HepG2 (cell line): ENCODE data around the gene STIP1. TPM values are rescaled to one million over a fixed set of nuclear protein-coding genes. Genes with fewer than 3 reads are reported as not detected.

Experiments
- AHR ChIP-seq: IDR thresholded peaks from 2 replicates; pipeline ENCODE4 v1.6.1; 2018; ENCODE audit warnings: missing genetic modification reagents, missing compliant biosample characterization
- EZH2 ChIP-seq: conservative IDR thresholded peaks from 2 replicates; pipeline ENCODE4 v1.6.1; 2012; ENCODE audit warnings: mild to moderate bottlenecking, low read depth, low read length, moderate library complexity
- MEF2D ChIP-seq: sonication (generic); formaldehyde crosslinking; IDR thresholded peaks from 2 replicates; pipeline ENCODE4 v1.5.1; 2020; ENCODE audit warnings: mild to moderate bottlenecking, missing genetic modification reagents
- MTF2 ChIP-seq: sonication (generic); formaldehyde crosslinking; IDR thresholded peaks from 2 replicates; pipeline ENCODE4 v1.5.0; 2020; ENCODE audit warnings: missing genetic modification reagents, borderline replicate concordance
- NCOR1 ChIP-seq: fragments of 200-600 bp; sonication (generic); IDR thresholded peaks from 2 replicates; pipeline ENCODE4 v1.7.0; 2017; ENCODE audit warnings: antibody characterized with exemption, low read length, borderline replicate concordance
- NR1H2 ChIP-seq: sonication (generic); formaldehyde crosslinking; IDR thresholded peaks from 2 replicates; pipeline ENCODE4 v1.8.1; 2022; ENCODE audit warnings: low read depth, missing genetic modification reagents, borderline replicate concordance
- PITX1 ChIP-seq: sonication (generic); formaldehyde crosslinking; IDR thresholded peaks from 2 replicates; pipeline ENCODE4 v1.5.1; 2020; ENCODE audit warnings: mild to moderate bottlenecking, missing genetic modification reagents
- RBAK ChIP-seq: sonication (generic); formaldehyde crosslinking; IDR thresholded peaks from 2 replicates; pipeline ENCODE4 v1.5.1; 2020; ENCODE audit warnings: mild to moderate bottlenecking, missing genetic modification reagents
- TSC22D2 ChIP-seq: sonication (generic); formaldehyde crosslinking; IDR thresholded peaks from 2 replicates; pipeline ENCODE4 v1.5.1; 2020; ENCODE audit warnings: missing genetic modification reagents, mild to moderate bottlenecking, borderline replicate concordance
- ZNF20 ChIP-seq: sonication (generic); formaldehyde crosslinking; IDR thresholded peaks from 2 replicates; pipeline ENCODE4 v1.4.0; 2020; ENCODE audit warnings: mild to moderate bottlenecking, moderate library complexity, missing genetic modification reagents
- ZNF24 ChIP-seq: fragments of 450-650 bp; IDR thresholded peaks from 2 replicates; pipeline ENCODE4 v1.6.1; 2017; ENCODE audit warnings: antibody characterized with exemption, mild to moderate bottlenecking
- ZNF317 ChIP-seq: sonication (generic); formaldehyde crosslinking; IDR thresholded peaks from 2 replicates; pipeline ENCODE4 v1.5.0; 2020; ENCODE audit warnings: mild to moderate bottlenecking, missing genetic modification reagents
- ZNF44 ChIP-seq: sonication (generic); formaldehyde crosslinking; IDR thresholded peaks from 2 replicates; pipeline ENCODE4 v1.5.1; 2020; ENCODE audit warnings: mild to moderate bottlenecking, missing genetic modification reagents
- ZNF713 ChIP-seq: sonication (generic); formaldehyde crosslinking; IDR thresholded peaks from 2 replicates; pipeline ENCODE4 v1.4.0; 2020; ENCODE audit warnings: mild to moderate bottlenecking, missing genetic modification reagents
- ZNF761 ChIP-seq: sonication (generic); formaldehyde crosslinking; conservative IDR thresholded peaks from 2 replicates; pipeline ENCODE4 v1.4.0; 2020; ENCODE audit warnings: mild to moderate bottlenecking, missing genetic modification reagents
- polyA plus RNA-seq, 8 experiments: library from polyadenylated mRNA; depleted of rRNA in 3 of 8; stranded (reverse) in 7 of 8; unstranded in 1 of 8; fragments of >200 nt; fragmentation: Illumina TruSeq in 4 of 8; extraction: Trizol in 4 of 8; gene quantifications; 2 replicates each; pipeline versions ENCODE4 v1.2.1 to v1.2.3, GENCODE V29; 2011 to 2016; ENCODE audit warnings: low read depth in 4 of 8, missing spikeins in 1 of 8, mixed read lengths in 1 of 8; ENCODE audit not compliant: insufficient read depth in 1 of 8
- total RNA-seq, 5 experiments: library from RNA; depleted of rRNA; stranded (reverse); fragments of >200 nt; fragmentation: Illumina TruSeq; extraction: Trizol; gene quantifications; 2 replicates each; pipeline ENCODE4 v1.2.3, GENCODE V29; 2016; ENCODE audit warnings: low read depth in 1 of 5
- TF ChIP-seq, protein P1 (sequence below): sonication (generic); formaldehyde crosslinking; IDR thresholded peaks from 2 replicates; pipeline ENCODE4 v1.9.0; 2021; ENCODE audit warnings: missing genetic modification reagents, borderline replicate concordance
- TF ChIP-seq, protein P2 (sequence below): sonication (generic); formaldehyde crosslinking; IDR thresholded peaks from 2 replicates; pipeline ENCODE4 v1.4.0; 2020; ENCODE audit warnings: missing genetic modification reagents
- TF ChIP-seq, protein P3 (sequence below): sonication (generic); formaldehyde crosslinking; IDR thresholded peaks from 2 replicates; pipeline ENCODE4 v1.8.0; 2022; ENCODE audit warnings: missing genetic modification reagents, mild to moderate bottlenecking, borderline replicate concordance
- TF ChIP-seq, protein P4 (sequence below): sonication (generic); formaldehyde crosslinking; IDR thresholded peaks from 2 replicates; pipeline ENCODE4 v1.5.0; 2020; ENCODE audit warnings: mild to moderate bottlenecking, missing genetic modification reagents, borderline replicate concordance

STIP1 gene
- total and polyA plus RNA-seq, 2 of the 13 experiments (the other 11 are each of a cell fraction or from before 2014, with no cell fraction given): 81.1 to 217 TPM

DNA sequence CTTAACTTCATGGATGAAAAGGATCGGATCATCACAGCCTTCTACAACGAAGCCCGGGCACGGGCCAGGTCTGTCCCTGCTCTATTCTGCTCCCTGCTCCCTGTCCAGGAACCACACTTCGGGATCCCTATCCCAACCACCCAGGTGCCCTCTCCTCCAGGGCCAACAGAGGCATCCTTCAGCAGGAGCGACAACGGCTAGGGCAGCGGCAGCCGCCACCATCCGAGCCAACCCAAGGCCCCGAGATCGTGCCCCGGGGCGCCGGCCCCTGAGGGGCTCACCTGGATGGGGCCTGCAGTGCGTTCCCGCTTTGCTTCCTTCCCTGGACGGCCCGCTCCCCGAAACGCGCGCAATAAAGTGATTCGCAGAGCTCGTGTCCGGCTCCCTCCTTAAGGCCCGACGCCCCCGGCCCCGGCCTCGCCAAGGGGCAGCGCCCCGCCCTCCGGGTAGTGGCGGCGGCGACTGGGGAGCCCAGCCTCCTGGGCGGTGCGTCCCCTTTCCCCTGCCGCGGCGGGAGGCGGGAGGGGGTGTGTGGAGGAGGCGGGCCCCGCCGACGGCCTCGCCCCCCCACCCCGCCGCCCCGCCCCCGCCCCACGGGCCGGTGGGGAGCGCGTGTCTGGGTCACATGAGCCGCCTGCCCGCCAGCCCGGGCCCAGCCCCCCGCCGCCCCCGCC lies 48.1 kb downstream of the STIP1 start, which contains the start of gene VEGFB (continued):
- TF ChIP-seq, protein P1, sequence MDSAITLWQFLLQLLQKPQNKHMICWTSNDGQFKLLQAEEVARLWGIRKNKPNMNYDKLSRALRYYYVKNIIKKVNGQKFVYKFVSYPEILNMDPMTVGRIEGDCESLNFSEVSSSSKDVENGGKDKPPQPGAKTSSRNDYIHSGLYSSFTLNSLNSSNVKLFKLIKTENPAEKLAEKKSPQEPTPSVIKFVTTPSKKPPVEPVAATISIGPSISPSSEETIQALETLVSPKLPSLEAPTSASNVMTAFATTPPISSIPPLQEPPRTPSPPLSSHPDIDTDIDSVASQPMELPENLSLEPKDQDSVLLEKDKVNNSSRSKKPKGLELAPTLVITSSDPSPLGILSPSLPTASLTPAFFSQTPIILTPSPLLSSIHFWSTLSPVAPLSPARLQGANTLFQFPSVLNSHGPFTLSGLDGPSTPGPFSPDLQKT: no peak
- TF ChIP-seq RBAK (no peak), ZNF317 (CRISPR knock-in tag) (no peak), EZH2 (no peak), ZNF761 (CRISPR knock-in tag) (no peak), ZNF713 (CRISPR knock-in tag) (no peak), AHR (CRISPR knock-in tag) (no peak), ZNF44 (no peak), MEF2D (0 out of 2 replicates have a peak, but pooled peaks have one; percentile 48), NR1H2 (CRISPR knock-in tag) (no peak), ZNF20 (CRISPR knock-in tag) (no peak), NCOR1 (no peak), ZNF24 (no peak), TSC22D2 (CRISPR knock-in tag) (no peak), MTF2 (CRISPR knock-in tag) (no peak), PITX1 (CRISPR knock-in tag) (peak; percentile 24; the same call in 1 of the 2 replicates)
- TF ChIP-seq, protein P2, sequence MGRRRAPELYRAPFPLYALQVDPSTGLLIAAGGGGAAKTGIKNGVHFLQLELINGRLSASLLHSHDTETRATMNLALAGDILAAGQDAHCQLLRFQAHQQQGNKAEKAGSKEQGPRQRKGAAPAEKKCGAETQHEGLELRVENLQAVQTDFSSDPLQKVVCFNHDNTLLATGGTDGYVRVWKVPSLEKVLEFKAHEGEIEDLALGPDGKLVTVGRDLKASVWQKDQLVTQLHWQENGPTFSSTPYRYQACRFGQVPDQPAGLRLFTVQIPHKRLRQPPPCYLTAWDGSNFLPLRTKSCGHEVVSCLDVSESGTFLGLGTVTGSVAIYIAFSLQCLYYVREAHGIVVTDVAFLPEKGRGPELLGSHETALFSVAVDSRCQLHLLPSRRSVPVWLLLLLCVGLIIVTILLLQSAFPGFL (CRISPR knock-in tag): no peak
- TF ChIP-seq, protein P3, sequence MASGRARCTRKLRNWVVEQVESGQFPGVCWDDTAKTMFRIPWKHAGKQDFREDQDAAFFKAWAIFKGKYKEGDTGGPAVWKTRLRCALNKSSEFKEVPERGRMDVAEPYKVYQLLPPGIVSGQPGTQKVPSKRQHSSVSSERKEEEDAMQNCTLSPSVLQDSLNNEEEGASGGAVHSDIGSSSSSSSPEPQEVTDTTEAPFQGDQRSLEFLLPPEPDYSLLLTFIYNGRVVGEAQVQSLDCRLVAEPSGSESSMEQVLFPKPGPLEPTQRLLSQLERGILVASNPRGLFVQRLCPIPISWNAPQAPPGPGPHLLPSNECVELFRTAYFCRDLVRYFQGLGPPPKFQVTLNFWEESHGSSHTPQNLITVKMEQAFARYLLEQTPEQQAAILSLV (CRISPR knock-in tag): no peak
- TF ChIP-seq, protein P4, sequence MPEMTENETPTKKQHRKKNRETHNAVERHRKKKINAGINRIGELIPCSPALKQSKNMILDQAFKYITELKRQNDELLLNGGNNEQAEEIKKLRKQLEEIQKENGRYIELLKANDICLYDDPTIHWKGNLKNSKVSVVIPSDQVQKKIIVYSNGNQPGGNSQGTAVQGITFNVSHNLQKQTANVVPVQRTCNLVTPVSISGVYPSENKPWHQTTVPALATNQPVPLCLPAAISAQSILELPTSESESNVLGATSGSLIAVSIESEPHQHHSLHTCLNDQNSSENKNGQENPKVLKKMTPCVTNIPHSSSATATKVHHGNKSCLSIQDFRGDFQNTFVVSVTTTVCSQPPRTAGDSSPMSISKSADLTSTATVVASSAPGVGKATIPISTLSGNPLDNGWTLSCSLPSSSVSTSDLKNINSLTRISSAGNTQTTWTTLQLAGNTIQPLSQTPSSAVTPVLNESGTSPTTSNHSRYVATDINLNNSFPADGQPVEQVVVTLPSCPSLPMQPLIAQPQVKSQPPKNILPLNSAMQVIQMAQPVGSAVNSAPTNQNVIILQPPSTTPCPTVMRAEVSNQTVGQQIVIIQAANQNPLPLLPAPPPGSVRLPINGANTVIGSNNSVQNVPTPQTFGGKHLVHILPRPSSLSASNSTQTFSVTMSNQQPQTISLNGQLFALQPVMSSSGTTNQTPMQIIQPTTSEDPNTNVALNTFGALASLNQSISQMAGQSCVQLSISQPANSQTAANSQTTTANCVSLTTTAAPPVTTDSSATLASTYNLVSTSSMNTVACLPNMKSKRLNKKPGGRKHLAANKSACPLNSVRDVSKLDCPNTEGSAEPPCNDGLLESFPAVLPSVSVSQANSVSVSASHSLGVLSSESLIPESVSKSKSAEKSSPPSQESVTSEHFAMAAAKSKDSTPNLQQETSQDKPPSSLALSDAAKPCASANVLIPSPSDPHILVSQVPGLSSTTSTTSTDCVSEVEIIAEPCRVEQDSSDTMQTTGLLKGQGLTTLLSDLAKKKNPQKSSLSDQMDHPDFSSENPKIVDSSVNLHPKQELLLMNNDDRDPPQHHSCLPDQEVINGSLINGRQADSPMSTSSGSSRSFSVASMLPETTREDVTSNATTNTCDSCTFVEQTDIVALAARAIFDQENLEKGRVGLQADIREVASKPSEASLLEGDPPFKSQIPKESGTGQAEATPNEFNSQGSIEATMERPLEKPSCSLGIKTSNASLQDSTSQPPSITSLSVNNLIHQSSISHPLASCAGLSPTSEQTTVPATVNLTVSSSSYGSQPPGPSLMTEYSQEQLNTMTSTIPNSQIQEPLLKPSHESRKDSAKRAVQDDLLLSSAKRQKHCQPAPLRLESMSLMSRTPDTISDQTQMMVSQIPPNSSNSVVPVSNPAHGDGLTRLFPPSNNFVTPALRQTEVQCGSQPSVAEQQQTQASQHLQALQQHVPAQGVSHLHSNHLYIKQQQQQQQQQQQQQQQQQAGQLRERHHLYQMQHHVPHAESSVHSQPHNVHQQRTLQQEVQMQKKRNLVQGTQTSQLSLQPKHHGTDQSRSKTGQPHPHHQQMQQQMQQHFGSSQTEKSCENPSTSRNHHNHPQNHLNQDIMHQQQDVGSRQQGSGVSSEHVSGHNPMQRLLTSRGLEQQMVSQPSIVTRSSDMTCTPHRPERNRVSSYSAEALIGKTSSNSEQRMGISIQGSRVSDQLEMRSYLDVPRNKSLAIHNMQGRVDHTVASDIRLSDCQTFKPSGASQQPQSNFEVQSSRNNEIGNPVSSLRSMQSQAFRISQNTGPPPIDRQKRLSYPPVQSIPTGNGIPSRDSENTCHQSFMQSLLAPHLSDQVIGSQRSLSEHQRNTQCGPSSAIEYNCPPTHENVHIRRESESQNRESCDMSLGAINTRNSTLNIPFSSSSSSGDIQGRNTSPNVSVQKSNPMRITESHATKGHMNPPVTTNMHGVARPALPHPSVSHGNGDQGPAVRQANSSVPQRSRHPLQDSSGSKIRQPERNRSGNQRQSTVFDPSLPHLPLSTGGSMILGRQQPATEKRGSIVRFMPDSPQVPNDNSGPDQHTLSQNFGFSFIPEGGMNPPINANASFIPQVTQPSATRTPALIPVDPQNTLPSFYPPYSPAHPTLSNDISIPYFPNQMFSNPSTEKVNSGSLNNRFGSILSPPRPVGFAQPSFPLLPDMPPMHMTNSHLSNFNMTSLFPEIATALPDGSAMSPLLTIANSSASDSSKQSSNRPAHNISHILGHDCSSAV: no peak
